Progenitor cell of endocrine pancreas (in vitro differentiated cells): ENCODE data around the gene MMP2. TPM values are rescaled to one million over a fixed set of nuclear protein-coding genes. Genes with fewer than 3 reads are reported as not detected.

Experiments used
- DNase-seq: peaks from one replicate; pipeline ENCODE4 v3.0.0; 2021; ENCODE audit warnings: low spot score; ENCODE audit not compliant: unreplicated experiment
- H3K27ac Mint-ChIP-seq: 2 replicates; pipeline ENCODE4 v1.8.0; 2021; ENCODE audit warnings: mild to moderate bottlenecking, moderate library complexity, mixed read lengths
- H3K27me3 Mint-ChIP-seq: 2 replicates; pipeline ENCODE4 v1.8.0; 2021; ENCODE audit warnings: mixed read lengths
- H3K36me3 Mint-ChIP-seq: 2 replicates; pipeline ENCODE4 v1.8.0; 2022; ENCODE audit warnings: mixed read lengths; ENCODE audit not compliant: insufficient read depth
- H3K4me1 Mint-ChIP-seq: 2 replicates; pipeline ENCODE4 v1.8.0; 2021; ENCODE audit warnings: low read depth, mixed read lengths
- H3K4me3 Mint-ChIP-seq: 2 replicates; pipeline ENCODE4 v1.8.0; 2021; ENCODE audit warnings: low read depth, mild to moderate bottlenecking, moderate library complexity, mixed read lengths
- H3K9me3 Mint-ChIP-seq: 2 replicates; pipeline ENCODE4 v1.8.0; 2021; ENCODE audit warnings: low read depth, mixed read lengths
- CTCF ChIP-seq: fragments of 200-600 bp; sonication (generic); IDR thresholded peaks from one replicate; pipeline ENCODE4 v1.5.0; 2021; ENCODE audit warnings: antibody characterized with exemption, mild to moderate bottlenecking; ENCODE audit not compliant: unreplicated experiment
- total RNA-seq: library from RNA; stranded (reverse); gene quantifications from 2 replicates; pipeline ENCODE4 v1.2.1, GENCODE V29; 2021

The MMP2 gene
- total RNA-seq, 1 donor from 2014 or later = 8.4 TPM

DNA sequence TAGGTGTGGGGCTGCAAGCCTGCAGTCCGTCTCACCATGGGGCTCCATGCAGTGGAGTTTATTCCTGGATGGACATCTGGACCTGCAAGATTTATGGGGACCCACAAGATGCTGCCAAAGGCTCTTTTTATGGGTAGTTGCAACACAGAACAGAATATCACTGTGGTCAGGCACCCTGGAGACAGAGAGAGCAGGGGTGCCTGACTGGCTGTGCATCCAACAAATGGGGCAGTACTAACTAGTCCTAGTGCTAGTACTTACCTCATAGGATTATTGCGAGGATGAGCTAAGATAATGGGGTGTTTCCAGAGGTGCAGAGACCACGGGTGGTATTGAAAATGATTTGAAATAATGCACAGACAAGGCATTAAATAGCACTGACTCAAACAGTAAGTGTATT, 42.4 kb upstream of the MMP2 start:
- DNase-seq = no peak
- H3K27ac Mint-ChIP-seq = no peak overlapping the region
- H3K9me3 Mint-ChIP-seq = no peaks in the 10 kb centered on the region
- H3K4me3 Mint-ChIP-seq = no peak overlapping the region
- H3K27me3 Mint-ChIP-seq = peaks cover 17% of the 10 kb centered on the region
- H3K36me3 Mint-ChIP-seq = no peaks in the 10 kb centered on the region
- peaks cover 15% of the 10 kb centered on the region for H3K4me1 Mint-ChIP-seq
- TF ChIP-seq CTCF = no peak

DNA sequence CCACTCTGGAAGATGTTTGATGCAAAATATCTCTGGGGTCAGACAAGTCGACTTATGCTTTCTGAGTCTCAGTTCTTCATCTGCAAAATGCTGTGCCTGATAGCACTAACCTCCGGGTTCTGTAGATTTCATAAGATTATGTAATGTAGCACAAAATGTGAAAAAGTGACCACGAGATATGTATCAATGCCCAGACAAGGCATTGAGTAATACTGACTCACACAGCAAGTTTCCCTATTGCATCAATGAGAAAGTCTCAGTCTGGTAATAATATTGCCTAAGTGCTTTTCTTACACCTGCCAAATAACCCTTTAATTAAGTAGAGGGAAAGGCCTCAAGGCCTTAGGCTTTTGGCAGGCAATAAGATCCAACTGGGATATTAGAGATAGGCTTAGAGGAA, 41.4 kb upstream of the MMP2 start:
- Mint-ChIP-seq H3K27ac (no peak overlapping the region), H3K36me3 (no peaks in the 10 kb centered on the region), H3K9me3 (no peaks in the 10 kb centered on the region), H3K4me1 (peaks cover 11% of the 10 kb centered on the region), H3K4me3 (no peak overlapping the region), H3K27me3 (peaks cover 17% of the 10 kb centered on the region)
- DNase-seq = no peak
- TF ChIP-seq CTCF = no peak

- Mint-ChIP-seq H3K27ac (no peak overlapping the region), H3K4me3 (no peak overlapping the region), H3K4me1 (peaks cover 5% of the 10 kb centered on the region), H3K27me3 (peaks cover 20% of the 10 kb centered on the region), H3K36me3 (no peaks in the 10 kb centered on the region), H3K9me3 (no peaks in the 10 kb centered on the region)
- TF ChIP-seq CTCF = no peak
- DNase-seq = no peak
Measured at GRCh38 chr16:55438281-55438680, 40.7 kb upstream of the MMP2 start.

- H3K27me3 Mint-ChIP-seq = peaks cover 22% of the 10 kb centered on the region
- DNase-seq = no peak
- TF ChIP-seq CTCF = no peak
- no peaks in the 10 kb centered on the region for H3K36me3 Mint-ChIP-seq
- H3K4me3 Mint-ChIP-seq = no peak overlapping the region
- H3K4me1 Mint-ChIP-seq = no peaks in the 10 kb centered on the region
- H3K9me3 Mint-ChIP-seq = no peaks in the 10 kb centered on the region
- no peak overlapping the region for H3K27ac Mint-ChIP-seq
Measured at GRCh38 chr16:55439101-55439690, 39.8 kb upstream of the MMP2 start.

DNA sequence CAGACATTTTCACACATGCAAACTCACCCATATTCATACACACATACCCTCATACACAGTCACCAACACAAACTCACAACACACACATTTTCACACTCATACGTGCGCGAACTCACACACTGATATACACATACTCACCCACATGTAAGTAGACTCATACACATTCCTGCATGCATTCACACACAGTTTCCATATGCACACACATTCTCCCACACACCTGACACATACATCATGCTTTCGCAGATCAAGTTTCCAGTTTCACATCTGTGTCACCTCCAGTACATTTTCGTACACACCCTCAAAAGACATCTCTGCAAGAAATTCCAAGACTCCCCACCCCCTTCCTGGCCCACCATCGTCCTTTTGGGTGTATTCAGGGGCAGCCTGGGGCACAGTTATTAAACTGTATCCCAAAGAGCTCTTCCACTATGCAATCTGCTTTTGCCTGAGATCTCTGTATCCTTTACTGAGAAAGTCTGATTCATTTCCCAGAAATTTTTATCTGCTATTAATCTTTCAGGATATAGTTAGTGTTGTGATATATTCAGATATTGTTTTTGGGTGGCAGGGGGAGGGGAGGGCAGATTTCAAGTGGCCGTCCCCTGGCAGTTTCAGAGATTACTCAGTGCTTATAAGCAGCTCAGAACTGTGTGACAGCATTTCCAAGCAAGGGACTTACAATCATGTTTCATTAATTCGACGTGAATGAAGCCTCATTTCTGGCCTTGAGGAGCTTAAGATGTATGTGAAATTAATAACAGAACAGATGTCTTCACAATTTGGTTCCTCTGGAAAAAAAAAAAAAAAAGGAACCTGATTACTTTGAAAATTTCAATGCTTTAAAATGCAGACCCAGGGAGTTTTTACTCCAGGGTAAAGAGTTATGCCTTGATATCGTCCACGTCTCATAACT, 35.3 kb upstream of the MMP2 start:
- Mint-ChIP-seq H3K9me3 (no peaks in the 10 kb centered on the region), H3K4me1 (no peaks in the 10 kb centered on the region), H3K4me3 (no peak overlapping the region), H3K36me3 (no peaks in the 10 kb centered on the region), H3K27ac (no peak overlapping the region), H3K27me3 (peaks cover 18% of the 10 kb centered on the region)
- no peak for TF ChIP-seq CTCF
- no peak for DNase-seq
